Hematopoietic multipotent progenitor cell treated with erythropoietin and hydrocortisone succinate and interleukin-3 and kit ligand, for 4 days (in vitro differentiated cells): Measurements from ENCODE around the gene RNF125.

Source experiments
- DNase-seq: peaks from one replicate; pipeline ENCODE4 v3.0.0-alpha.2; 2015

Gene RNF125

GRCh38 chr18:32091724-32092421 is 73.2 kb downstream of the RNF125 start, which contains the start of gene RNF138:
TSS of gene RNF138 (plus strand) at chr18:32091874. CDS start at chr18:32092777, 903 bp downstream.
- DNase-seq: peak; percentile 94

GRCh38 chr18:32092422-32093101 is 73.9 kb downstream of the RNF125 start:
- DNase-seq: peak; percentile 99

GRCh38 chr18:32093102-32093511 is 74.5 kb downstream of the RNF125 start:
- DNase-seq: peak; percentile 70

- DNase-seq: peak; percentile 78
These were observed 74.9 kb downstream of the RNF125 start for GRCh38 chr18:32093523-32093922.

- DNase-seq: no peak
These were observed 76.7 kb downstream of the RNF125 start for GRCh38 chr18:32095192-32095899.

GRCh38 chr18:32095900-32096229 is 77.2 kb downstream of the RNF125 start:
- DNase-seq: no peak

- peak; percentile 15 for DNase-seq
These were observed 78.3 kb downstream of the RNF125 start for GRCh38 chr18:32096946-32097345.

GRCh38 chr18:32104516-32104915 is 85.9 kb downstream of the RNF125 start:
- no peak for DNase-seq

GRCh38 chr18:32110005-32110404 is 91.4 kb downstream of the RNF125 start:
- no peak for DNase-seq

GRCh38 chr18:32111706-32112105 is 93.1 kb downstream of the RNF125 start:
- DNase-seq: no peak

GRCh38 chr18:32112826-32113225 is 94.2 kb downstream of the RNF125 start:
- DNase-seq: no peak

GRCh38 chr18:32114293-32114942 is 95.8 kb downstream of the RNF125 start:
- DNase-seq: no peak

GRCh38 chr18:32122039-32122438 is 103.4 kb downstream of the RNF125 start:
- DNase-seq: no peak
